ENCODE data around the gene EMILIN1.
A peak's percentile ranks its signal among the peaks of the same experiment; 100 is the strongest.
"Not testable (repeated sequence)": the region's sequence is repeated elsewhere in the genome, so short reads cannot be mapped to it uniquely, and the experiment has no call there.

Gene EMILIN1

GRCh38 chr2:27053776-27054175, 24.6 kb upstream of the EMILIN1 start:
- DNase-seq (ENCODE audit: low read depth in 2 of 2) = no peak

DNA sequence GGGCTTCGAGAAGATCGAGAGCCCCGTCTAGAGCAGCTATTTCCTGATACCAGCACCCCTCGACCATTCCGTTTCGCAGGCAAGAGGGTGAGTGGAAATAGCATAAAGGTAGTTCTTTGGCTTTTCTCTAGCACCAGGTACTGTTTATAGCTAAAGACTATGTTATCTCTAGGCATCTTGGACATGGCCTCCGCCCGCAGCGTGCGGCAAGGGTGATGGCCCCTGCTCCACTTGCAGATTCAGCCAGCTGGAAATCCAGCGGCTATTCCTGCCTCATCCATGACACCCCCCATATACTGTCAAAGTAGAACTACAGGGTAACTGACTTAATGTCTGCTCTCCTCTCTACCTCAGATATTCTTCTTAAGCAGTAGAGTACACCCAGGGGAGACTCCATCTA, 23.7 kb upstream of the EMILIN1 start:
- DNase-seq (ENCODE audit: low read depth in 2 of 2) = no peak

- no peak for DNase-seq (ENCODE audit: low read depth in 2 of 2)
Observed at GRCh38 chr2:27057184-27057583, 21.2 kb upstream of the EMILIN1 start.

DNA sequence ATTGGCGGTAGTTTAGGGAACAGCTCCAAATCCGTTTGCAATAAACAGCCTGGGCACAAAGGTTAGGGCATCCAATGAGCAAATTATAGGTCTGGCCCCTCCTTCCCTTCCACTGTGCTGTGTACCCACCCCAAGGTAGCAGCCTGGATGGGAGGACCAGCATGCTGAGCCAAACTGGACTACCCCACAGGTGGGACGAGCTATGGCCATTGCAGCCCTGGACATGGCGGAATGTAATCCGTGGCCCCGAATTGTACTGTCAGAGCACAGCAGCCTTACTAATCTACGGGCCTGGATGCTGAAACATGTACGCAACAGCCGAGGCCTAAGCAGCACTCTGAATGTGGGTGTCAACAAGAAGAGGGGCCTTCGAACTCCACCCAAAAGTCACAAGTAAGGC, 20.2 kb upstream of the EMILIN1 start:
- no peak for DNase-seq (ENCODE audit: low read depth in 2 of 2)

DNA sequence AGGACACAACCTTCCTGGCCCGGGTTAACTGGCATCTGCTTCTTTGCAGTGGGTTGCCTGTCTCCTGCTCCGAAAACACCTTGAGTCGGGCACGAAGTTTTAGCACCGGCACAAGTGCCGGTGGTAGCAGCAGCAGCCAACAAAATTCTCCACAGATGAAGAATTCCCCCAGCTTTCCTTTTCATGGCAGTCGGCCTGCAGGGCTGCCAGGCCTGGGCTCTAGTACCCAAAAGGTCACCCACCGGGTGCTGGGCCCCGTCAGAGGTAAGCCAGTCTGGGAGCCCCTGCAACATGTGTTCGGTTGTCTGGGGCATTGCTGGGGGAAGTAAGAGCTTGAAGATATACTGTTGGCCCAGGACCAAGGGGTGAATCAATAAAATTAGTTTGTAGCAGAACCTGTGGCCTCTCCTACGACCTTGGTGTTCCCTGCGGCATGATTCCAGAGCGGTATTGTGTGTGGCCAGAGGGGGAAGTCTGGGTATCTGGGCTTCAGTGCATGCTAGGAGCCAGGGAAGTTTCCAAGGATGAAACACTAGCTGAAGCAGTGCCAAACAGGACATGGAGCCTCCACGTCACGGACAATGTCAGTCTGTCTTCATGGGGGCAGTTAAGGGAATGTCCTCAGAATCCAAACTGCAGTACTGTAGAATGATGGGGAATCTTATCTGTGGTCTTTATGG, 19.1 kb upstream of the EMILIN1 start:
- no peak for DNase-seq (ENCODE audit: low read depth in 2 of 2)

GRCh38 chr2:27060323-27060722, 18.1 kb upstream of the EMILIN1 start:
- no peak for DNase-seq (ENCODE audit: low read depth in 2 of 2)

DNA sequence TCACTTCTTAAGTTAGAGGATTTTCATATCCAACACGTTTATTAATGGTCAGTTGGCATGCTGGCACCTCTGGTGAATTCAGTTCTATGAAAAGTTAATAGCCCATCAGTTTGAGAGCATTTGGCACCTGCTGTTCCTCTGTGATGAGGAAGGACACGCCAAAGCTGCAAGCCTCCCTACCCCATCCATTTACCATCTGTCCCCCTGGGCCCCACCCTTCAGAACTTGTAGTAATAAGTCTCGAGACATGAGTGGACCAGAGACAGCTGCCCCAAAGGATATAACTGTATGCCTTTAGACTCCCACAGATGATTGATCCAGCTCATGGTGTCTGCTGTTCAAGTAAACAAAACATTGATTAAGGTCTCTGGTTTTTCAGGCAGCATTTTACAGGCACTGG, 13.3 kb upstream of the EMILIN1 start:
- DNase-seq (ENCODE audit: low read depth in 2 of 2) = no peak

GRCh38 chr2:27067385-27067784, 11.0 kb upstream of the EMILIN1 start:
- no peak for DNase-seq (ENCODE audit: low read depth in 2 of 2)

GRCh38 chr2:27069436-27069835, 9.0 kb upstream of the EMILIN1 start:
- no peak for DNase-seq (ENCODE audit: low read depth in 2 of 2)

GRCh38 chr2:27069961-27070618, 8.3 kb upstream of the EMILIN1 start:
- DNase-seq (ENCODE audit: low read depth in 2 of 2) = no peak

DNA sequence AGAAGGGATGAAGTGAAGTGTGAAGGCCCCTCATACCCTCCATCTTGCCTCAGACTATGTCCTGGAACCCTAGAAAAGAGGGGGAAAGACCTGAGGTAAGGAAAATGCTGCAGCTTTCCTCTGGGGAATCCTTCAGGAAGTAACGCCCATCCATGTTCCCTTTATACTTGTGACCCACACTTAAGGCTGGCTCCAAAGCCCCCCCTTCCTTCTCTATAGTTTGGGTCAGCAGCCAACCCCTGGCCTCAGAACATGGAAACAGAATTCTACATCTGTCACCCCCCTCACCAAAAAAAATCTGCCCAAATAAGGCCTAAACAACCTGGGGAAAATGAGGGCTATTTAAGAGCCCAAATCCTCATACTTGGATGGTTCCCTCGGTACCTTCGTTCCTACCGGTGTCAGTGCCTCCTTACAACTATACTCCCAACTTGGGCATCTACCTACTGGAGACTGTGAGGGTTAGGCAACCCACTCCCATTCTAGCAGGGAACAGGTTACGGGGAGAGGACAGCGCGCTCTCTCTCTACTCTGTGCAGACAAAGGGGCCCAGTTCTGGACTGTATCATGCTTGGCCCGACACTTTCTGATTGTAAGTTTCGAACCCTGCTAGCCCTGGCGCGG, 7.7 kb upstream of the EMILIN1 start:
- no peak for DNase-seq (ENCODE audit: low read depth in 2 of 2)

- DNase-seq (ENCODE audit: low read depth in 2 of 2) = peak; percentile 68 to 80
Observed at GRCh38 chr2:27071277-27071989, 7.0 kb upstream of the EMILIN1 start, which contains the start of gene OST4. TSS of gene OST4 (minus strand) at chr2:27071654.

- DNase-seq (ENCODE audit: low read depth in 2 of 2) = no peak
Observed at GRCh38 chr2:27071990-27072830, 6.2 kb upstream of the EMILIN1 start.

- DNase-seq (ENCODE audit: low read depth in 2 of 2) = no peak
Observed at GRCh38 chr2:27072920-27073319, 5.5 kb upstream of the EMILIN1 start.

DNA sequence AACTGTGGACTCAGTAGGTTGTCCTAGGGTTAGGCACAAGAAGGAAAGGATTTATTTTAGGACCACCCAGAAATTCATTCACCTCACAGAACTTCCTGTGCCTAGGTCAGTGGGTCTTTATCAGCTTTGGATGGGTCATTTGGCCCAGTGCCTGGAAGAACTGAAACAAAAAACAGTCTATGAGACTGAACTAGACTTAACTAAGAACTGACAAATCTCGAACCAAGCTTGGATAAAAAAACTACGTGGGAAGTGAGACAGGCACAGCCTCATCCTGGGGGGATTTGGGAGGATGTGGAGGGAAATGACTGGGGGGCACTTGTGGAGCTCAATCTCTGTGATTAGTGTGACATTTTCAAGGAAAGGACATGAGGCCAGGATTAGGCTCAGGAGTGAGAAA, 4.6 kb upstream of the EMILIN1 start:
- no peak for DNase-seq (ENCODE audit: low read depth in 2 of 2)

DNA sequence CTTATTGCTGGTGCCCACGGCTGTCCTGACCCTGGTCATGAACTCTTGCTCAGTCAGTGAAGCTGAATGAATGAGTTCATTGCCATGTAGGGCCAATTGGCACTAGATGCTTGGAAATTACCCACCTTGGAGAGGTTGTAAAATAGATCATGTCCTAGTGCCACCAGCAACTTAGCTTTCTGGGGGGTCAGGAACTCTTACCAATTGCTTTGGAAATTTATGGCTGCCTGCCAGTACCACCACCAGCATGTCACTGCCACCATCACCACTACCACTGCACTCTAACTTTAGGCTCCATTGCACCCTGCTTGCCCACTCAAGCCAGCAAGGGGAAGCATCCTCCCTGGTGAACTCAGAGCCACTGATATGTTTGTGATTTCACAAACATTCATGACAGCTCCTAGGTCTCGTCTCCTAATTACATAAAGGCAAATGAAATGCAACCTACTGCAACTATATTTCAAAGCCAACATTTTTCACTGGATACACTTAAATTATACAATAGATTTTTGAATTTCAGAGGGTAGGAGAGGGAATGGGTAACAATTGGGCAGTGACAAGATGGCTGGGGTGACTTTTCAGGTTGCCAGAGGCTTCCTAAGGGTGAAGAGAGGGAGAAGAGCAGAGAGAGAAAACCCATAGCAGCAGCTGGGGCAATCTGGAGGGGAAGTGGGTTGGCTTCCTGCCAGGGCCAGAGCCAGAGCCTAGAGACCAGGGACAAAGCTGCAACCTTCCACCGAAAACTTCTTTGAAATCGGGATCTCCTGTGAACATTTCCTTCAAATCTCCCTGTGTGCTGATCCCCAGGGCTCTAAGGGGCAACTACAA, 3.5 kb upstream of the EMILIN1 start:
- DNase-seq (ENCODE audit: low read depth in 2 of 2) = no peak

DNA sequence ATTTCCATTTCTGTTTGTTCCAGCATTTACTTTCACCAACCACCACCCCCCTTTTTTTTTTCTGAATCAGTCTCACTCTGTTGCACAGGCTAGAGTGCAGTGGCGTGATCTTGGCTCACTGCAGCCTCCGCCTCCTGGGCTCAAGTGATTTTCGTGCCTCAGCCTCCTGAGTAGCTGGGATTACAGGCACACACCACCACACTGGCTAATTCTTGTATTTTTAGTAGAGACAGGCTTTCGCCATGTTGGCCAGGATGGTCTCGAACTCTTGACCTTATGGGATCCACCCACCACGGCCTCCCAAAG, 2.9 kb upstream of the EMILIN1 start:
- DNase-seq (ENCODE audit: low read depth in 2 of 2) = not testable (repeated sequence)

DNA sequence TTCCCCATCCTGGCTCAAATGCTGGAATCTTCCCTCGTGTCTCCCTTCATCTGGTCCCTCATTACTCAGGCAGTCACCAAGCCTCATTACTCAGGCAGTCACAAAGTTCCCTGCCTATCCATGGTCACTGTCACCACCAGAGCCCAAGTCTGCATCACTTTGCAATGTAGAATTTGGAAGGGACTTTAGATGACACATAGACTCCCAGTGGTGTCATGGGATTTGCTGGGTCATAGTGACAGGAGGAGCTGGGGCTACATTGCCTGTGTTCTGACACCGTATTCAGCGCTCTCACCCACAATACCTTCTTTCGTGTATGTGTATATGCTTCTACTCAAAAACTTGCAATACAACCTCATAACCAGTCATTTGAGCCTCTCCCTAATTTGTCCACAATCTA, 2.1 kb upstream of the EMILIN1 start:
- DNase-seq (ENCODE audit: low read depth in 2 of 2) = no peak

GRCh38 chr2:27077231-27077630, 1.2 kb upstream of the EMILIN1 start:
- no peak for DNase-seq (ENCODE audit: low read depth in 2 of 2)

DNA sequence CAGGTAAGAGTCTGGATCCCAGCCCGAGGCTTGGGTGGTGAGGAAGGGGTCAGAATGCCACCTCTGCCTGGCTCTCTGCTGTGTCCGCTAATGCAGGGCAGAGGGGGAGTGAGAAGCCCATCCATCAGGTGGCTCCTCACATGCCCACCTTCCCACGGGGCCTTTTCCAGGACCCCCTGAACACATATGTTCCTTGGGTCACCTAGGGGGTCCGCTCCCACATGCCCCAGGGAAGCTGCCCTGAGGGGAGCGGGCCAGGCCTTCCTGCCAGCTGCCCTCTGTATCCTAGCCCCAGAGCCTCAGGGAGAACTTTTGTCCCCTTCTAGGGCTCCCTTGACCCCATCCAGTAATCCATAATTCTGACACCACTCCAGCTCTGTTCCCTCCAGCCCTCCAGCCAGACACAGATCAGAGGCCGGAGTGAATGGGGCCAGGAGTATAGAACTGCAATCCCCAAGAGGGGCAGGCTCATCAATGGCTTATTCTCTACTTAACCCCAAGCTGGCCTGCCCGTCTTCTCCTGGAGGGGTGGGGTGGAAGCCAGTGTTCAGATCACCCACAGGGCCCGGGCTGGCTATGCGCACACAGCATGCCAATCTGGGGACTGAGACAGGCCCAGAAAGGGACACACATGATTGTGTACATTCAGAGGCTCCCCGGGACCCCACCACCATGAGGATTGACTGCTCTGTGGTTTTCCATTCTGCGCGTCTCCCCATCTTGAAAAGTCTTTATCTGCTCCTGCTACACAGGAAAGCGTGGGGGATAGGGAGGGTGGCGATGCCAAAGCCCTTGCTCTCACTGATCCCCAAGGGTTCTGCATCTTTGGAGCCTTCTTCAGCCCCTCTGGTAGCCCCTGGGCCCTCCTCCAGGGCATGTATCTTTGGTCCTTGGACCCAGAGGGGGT, 1.1 kb downstream of the EMILIN1 start:
- DNase-seq (ENCODE audit: low read depth in 2 of 2) = no peak

All from stimulated activated CD4-positive, alpha-beta T cell treated with anti-CD3 and anti-CD28 coated beads, Interleukin-1b, Interleukin-23, amount 100 ng/mL, for 1 hour (primary cell).